ENCODE measurements around the gene MCAT.

- TF ChIP-seq CTCF (IDR thresholded peaks at IDR 0.05): no peak
- no peak for TF ChIP-seq POLR2A (IDR thresholded peaks at IDR 0.05)
- TF ChIP-seq EP300 (IDR thresholded peaks at IDR 0.05): no peak
These were observed 26.9 kb upstream of the MCAT start for GRCh38 chr22:43170131-43170480.

Data from tibial nerve (tissue), 4 donors.